Suprapubic skin (tissue), 4 donors: Measurements from ENCODE around the gene CTNNA2.

Source experiments
- EP300 ChIP-seq: sonication (generic); formaldehyde crosslinking; IDR thresholded peaks from one replicate; pipeline ENCODE4 v1.6.1; 2017; ENCODE audit warnings: antibody characterized with exemption
- POLR2A ChIP-seq, 2 donors: fragments of 450-650 bp; IDR thresholded peaks; one replicate each; pipeline ENCODE4 v1.6.1; 2017; ENCODE audit warnings: antibody characterized with exemption in 2 of 2, mild to moderate bottlenecking in 2 of 2, moderate library complexity in 2 of 2
- POLR2AphosphoS5 ChIP-seq, 3 donors: sonication (generic); formaldehyde crosslinking; IDR thresholded peaks; one replicate each; pipeline ENCODE4 v1.6.1; 2017; ENCODE audit warnings: antibody characterized with exemption in 3 of 3
- TF ChIP-seq, protein P1 (sequence below), 2 donors: fragments of 200-600 bp in 1 of 2; fragments of 450-650 bp in 1 of 2; sonication (generic) in 1 of 2; IDR thresholded peaks; one replicate each; pipeline ENCODE4 v1.5.1; 2016 to 2019; ENCODE audit warnings: antibody characterized with exemption in 2 of 2, mild to moderate bottlenecking in 1 of 2, moderate library complexity in 1 of 2

DNA sequence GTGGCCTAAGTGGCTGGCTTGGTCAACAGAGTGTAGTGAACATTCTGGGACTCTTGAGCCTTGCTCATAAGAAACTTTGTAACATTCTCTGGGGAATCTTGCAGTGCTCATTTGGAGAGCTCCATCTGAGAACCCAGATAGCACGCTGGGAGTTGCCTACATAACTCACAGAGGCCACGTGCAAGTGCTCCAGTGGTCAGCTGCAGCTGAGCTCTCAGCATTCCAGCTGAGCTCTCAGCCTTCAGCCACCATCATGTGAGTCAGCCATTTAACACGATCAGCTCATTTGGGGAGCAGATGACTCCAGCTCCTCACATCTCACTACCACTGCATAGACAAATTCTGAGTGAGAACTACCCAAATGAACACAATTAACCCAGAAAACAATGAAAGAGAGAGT, 25.5 kb upstream of the CTNNA2 start:
- TF ChIP-seq, protein P1, sequence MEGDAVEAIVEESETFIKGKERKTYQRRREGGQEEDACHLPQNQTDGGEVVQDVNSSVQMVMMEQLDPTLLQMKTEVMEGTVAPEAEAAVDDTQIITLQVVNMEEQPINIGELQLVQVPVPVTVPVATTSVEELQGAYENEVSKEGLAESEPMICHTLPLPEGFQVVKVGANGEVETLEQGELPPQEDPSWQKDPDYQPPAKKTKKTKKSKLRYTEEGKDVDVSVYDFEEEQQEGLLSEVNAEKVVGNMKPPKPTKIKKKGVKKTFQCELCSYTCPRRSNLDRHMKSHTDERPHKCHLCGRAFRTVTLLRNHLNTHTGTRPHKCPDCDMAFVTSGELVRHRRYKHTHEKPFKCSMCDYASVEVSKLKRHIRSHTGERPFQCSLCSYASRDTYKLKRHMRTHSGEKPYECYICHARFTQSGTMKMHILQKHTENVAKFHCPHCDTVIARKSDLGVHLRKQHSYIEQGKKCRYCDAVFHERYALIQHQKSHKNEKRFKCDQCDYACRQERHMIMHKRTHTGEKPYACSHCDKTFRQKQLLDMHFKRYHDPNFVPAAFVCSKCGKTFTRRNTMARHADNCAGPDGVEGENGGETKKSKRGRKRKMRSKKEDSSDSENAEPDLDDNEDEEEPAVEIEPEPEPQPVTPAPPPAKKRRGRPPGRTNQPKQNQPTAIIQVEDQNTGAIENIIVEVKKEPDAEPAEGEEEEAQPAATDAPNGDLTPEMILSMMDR (IDR thresholded peaks at IDR 0.05) = no peak
- TF ChIP-seq EP300 (no peak), POLR2A (IDR thresholded peaks at IDR 0.05) (no peak), POLR2AphosphoS5 (IDR thresholded peaks at IDR 0.05) (no peak)
